HG03460 (cell line): ENCODE measurements around the gene KRTAP4-9.
"Not testable (repeated sequence)": the region's sequence is repeated elsewhere in the genome, so short reads cannot be mapped to it uniquely, and the experiment has no call there.

ENCODE experiments used
- ATAC-seq: cut with Tn5 transposase; IDR thresholded peaks from one replicate; pipeline ENCODE4 v1.9.1; 2021; ENCODE audit not compliant: unreplicated experiment

Gene KRTAP4-9

DNA sequence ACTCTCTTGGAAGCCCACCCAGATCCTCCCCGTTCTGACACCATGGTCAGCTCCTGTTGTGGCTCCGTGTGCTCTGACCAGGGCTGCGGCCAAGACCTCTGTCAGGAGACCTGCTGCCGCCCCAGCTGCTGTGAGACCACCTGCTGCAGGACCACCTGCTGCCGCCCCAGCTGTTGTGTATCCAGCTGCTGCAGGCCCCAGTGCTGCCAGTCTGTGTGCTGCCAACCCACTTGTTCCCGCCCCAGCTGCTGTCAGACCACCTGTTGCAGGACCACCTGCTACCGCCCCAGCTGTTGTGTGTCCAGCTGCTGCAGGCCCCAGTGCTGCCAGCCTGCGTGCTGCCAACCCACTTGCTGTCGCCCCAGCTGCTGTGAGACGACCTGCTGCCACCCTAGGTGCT lies at the start of gene KRTAP4-9:
Gene KRTAP4-9, plus strand, starts transcription at position 43 of the 400 bp plus-strand sequence. Its CDS starts 0 bp downstream, at position 43.
- ATAC-seq = not testable (repeated sequence)

DNA sequence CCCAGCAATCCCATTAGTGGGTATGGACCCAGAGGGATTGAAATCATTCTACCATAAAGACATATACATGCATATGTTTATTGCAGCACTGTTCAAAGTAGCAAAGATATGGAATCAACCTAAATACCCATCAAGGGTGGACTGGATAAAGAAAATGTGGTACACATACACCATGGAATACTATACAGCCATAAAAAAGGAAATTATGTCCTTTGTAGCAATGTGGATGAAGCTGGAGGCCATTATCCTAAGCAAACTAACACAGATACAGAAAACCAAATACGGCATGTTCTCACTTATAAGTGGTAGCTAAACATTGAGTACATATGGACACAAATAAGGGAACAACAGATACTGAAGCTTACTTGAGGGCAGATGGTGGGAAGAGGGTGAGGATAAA lies 47.6 kb upstream of the KRTAP4-9 start:
- ATAC-seq = no peak

DNA sequence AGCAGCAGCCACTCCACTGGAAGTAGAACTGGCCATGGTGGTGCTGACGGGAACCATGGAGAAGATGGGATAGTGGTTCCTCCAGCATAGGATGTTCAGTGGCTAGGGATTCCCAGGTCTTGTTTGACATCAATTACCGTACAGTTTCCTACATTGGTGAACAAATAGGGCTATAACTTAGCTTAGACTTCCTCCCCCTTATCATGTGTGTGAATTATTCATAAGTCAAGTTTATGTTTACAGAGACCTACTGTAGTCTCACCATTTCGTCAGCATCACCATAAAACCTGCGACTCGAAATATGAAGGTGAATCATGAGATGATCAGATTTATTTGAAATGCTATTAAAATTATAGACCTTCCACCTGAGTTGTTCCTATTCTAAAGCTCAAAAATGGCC lies 46.4 kb upstream of the KRTAP4-9 start:
- ATAC-seq = no peak

DNA sequence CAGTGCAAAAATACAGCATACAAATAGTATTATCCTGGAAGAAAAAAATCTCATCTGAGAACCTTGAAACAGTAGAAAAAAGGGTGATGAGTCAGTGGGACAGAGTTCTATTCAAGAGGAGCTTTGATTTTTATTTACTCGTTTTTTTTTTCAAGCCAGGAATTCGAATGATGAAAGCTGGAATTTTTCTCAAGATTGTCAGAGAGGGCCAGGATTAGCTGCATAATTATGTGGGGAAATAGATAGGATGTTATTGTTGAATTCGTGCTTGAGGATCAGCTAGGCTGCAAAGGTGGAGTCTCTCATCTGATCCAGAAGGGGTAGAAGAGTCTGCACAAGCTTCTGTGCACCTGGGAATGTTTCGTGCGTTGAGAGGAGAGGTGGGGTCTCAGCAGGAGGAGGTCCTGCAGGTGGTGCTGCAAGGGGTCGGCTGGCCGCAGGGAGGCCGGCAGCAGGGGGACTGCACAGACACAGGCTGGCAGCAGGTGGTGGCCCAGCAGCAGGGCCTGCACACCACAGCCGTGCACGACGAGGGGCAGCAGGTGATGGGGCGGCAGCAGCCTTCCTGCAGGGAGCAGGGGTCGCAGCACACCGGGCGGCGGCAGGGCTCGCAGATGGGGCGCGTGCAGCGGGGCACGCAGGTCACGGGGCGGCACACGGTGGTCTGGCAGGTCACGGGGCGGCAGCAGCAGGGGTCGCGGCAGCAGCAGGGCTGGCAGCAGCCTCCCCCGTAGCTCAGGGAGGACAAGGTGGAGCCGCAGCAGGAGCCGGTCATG lies 45.7 kb upstream of the KRTAP4-9 start:
- not testable (repeated sequence) for ATAC-seq

DNA sequence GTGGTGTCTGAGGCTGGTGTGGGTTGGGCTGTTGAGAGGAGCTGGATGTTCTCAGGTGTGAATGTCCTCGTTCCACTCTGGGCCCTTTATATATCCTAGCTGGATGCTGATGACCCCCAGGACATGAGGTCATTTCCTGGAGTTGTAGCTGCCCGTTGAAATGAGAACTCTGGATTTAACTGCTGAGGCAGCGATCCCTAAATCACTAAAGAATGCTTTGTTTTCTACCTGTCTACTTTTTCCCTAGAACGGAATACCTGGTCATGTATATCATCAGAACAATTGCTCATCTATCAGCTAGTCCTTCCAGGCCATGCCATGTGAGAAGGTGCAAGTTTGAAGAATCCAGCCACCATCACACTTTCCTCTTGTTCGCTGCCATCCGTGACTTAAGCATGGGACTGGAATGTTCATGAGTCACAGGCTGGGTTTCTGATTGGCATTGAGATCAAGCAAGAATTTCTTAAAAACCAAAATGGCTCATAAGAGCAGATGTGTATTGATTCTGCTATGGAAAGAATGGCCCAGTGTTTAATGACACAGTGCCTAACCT lies 45.1 kb upstream of the KRTAP4-9 start, which contains the start of gene KRTAP2-3:
Gene KRTAP2-3, minus strand, starts transcription at position 63 of the 553 bp plus-strand sequence. CDS start 64 bp downstream, outside the sequence.
- ATAC-seq = no peak

DNA sequence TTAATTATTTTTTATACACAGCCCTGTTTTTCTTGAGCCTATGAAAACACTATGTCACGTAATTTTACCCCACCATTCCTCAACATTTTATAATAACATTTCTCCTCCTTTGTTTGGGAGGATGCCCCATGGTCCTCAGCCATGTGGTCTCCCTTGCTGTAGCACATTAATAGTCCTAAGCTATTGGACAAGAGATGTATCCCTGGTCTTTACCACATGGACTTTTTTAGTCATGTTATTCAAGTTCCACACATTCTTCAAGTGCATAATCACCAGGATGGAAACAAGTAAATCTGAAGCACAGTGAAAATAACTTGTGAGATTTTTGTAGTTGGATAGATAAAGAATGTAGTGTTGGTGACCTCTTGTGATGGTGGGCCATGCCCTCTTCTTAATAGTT lies 43.2 kb upstream of the KRTAP4-9 start:
- no peak for ATAC-seq

DNA sequence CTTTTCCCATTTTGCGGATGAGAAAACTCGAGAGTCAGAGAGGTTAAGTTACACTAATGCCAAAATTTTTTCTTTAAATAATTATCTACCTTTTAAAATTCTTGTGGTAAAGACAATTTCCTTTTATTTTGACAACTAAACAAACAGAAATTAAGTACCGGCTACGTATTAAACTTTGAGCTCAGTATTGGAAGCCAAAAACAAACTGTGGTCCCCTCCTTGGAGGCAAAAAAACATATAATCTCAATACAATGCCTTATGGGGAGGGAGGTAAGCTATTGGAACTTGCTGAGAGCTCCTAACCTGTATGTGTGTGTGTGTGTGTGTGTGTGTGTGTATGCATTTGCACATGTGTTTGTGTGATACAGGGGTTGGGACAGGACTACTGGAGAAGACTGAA lies 41.7 kb upstream of the KRTAP4-9 start:
- ATAC-seq = no peak

DNA sequence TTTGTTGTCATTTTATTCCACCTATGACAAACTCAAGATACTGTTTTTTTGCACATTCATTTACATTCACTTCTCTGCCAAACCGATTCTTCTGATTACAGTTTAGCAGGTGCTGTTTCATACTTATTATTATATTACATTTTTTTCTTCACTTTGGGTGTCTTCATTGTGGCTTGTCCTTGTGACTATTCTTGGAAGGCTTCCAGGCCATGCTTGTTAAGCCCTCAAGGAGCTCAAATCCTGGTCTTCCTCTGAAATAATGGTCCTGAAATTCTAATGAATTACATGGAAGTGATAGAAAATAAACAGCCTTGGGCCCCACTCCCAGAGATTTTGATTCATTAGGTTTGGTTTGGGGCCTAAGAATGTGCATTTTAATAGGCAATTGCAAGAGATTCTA lies 40.9 kb upstream of the KRTAP4-9 start:
- ATAC-seq = no peak

DNA sequence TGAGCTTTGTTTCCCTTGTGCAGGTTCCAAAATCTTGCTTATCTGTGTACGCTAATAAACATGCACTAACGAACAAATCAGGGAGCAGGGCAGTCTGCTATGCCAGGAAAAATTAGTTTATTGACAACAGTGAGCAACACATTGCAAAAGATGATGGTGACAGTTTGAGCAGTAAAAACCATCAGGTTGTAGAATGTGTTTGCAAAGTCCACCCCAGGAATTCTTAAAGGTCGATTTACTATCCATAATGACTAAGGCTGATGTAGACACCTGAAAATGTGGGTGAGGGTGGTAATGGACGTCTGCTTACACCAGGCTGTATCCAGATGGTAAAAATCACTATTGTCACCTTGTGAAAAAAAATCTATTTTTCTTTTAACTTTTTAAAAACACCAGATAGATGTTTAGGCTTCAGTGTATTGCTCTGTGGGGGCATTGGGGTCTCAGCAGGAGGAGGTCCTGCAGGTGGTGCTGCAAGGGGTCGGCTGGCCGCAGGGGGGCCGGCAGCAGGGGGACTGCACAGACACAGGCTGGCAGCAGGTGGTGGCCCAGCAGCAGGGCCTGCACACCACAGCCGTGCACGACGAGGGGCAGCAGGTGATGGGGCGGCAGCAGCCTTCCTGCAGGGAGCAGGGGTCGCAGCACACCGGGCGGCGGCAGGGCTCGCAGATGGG lies 40.0 kb upstream of the KRTAP4-9 start:
- not testable (repeated sequence) for ATAC-seq

DNA sequence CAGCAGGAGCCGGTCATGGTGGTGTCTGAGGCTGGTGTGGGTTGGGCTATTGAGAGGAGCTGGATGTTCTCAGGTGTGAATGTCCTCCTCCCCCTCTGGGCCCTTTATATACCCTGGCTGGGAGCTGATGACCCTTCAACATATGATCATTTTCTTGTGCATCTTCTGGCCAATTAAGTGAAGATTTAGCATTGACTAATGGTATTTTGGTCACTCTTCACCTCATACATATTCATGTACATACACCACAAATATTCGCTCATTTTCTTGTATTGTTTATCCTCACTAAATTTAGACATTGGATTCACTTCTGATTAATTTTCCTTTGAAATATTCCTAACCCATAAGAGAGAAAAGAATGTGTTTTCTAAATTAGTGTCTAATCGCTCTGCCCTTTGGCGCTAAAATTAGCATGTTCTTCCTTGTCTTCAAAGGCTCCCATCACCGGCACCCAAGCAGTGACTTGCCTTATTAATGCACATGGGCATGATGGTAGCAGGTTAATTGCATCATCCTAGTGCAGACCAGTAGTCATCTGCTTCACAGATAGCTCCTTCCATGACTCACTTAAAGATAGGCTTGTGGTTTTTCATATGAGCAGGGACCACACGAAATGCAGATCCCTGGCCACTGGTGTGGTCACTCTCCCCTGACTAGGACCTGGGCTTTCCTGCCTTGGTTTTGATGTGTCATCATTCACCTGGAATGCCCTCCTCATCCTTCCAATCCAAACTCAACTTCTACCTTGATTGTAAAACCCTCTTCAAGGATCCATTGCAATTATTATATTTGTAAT lies 39.2 kb upstream of the KRTAP4-9 start, which contains the start of gene KRTAP2-4:
Gene KRTAP2-4, minus strand, starts transcription at position 51 of the 796 bp plus-strand sequence. Its CDS starts 34 bp downstream, at position 17.
- ATAC-seq = no peak

DNA sequence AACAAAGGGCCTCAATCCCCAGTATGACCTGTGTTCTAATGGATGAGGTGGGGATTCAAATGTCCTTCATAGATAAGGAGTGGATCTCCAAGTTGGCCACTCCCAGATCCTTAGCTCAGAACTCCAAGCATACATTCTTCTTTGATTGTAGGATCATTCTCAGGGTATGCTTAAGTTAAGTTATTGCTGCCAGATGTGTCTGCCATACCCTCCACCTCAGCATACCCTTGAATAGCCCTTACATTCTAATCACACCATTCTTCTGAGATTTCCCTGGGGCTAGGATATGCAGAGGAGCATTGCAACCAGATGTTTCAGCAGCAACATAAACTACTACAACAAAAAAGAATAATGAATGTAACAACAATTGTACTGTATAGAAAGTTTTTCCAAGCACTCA lies 37.9 kb upstream of the KRTAP4-9 start:
- ATAC-seq = no peak

DNA sequence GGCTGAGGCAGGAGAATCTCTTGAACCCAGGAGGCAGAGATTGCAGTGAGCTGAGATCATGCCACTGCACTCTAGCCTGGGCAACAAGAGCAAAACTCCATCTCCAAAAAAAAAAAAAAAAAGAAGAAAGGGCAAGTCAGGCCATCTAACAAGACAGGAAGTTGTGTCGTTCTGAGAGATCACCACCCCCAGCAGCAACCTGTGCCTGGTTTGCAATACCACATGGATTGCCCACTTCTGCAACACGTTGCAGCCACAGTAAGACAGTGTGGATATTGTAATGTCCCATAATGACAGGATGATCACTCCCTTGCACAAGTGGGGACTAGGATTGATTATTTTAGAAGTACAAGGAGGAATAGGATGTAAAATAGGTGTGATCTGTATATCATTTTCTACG lies 36.2 kb upstream of the KRTAP4-9 start:
- ATAC-seq = no peak

DNA sequence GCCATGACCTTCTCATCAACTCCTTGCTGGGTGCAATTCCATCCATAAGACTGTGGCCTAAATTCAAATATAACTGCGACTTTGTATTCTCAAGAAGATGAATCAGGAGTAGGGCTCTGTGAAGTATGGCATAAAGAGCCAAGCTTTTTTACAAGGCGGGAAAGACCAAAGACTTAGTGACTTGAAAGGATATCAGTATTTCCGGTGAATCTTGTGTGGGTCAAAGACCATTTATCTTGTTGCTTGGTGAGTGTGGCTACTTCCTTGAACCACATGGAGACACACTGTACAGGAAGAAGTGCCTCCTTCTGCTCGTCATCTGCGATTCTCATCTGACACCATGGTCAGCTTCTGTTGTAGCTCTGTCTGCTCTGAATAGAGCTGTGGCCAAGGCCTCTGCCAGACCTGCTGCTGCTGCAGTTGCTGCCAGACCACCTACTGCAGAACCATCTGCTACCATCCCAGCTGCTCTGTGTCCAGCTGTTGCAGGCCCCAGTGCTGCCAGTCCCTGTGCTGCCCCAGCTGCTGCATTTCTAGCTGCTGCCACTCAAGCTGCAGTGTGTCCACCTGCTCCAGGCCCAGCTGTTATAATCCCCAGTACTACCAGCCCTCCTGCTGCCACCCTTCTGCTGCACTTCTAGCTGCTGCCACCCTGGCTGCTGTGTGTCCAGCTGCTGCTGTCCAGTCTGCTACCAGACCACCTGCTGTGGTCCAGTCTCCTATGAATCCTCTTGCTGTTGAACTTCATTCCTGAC lies 33.4 kb upstream of the KRTAP4-9 start:
- no peak for ATAC-seq

DNA sequence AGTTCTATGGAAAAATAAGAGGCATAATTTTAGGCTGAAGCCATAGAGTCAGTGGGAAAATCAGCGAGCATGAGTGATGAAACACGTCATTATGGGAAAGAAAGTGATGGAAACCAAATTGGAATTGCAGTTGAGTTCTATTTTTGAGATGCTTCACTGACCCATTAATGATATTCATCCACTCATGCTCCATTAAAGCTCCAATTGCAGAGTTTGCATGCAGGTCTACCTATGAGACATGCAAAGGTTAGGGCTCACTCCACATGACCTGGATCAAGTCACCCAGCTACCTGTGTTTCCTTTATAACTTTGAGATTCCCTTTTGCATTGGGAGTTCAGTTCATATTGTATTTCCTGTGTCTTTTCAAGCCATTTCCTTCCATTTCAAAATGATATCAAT lies 31.5 kb upstream of the KRTAP4-9 start:
- no peak for ATAC-seq

DNA sequence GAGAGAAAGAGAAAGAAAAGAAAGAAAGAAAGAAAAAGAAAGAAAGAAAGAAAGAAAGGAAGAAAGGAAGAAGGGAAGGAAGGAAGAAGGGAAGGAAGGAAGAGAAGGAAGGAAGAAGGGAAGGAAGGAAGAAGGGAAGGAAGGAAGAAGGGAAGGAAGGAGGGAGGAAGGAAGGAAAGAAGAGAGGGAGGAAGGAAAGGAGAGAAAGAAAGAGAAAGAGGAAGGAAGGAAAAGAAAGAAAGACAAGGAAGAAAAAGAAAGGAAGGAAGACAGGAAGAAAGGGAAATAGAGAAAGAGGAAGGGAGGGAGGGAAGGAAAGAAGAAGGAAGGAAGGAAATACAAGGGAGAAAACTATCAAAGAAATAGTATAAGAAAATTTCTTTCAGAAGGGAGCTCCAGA lies 28.4 kb upstream of the KRTAP4-9 start:
- no peak for ATAC-seq

DNA sequence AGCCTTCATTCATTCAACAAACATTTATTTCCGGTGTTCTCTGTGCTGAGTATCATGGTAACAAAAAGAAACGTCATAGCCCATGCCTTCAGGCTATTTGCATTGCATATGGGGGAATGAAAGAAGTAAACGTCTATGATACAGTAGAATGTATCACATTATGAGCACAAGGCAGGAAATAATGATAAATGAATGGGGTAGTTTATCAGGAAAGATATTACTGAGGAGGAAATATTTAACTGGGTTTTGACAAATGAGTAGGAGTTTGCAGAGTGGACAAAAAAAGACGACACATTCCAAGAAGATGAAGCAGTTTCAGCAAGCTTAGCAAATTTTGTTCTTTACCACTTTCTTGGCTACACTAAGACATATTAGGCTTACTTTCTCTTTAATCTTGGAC lies 22.6 kb upstream of the KRTAP4-9 start:
- no peak for ATAC-seq

DNA sequence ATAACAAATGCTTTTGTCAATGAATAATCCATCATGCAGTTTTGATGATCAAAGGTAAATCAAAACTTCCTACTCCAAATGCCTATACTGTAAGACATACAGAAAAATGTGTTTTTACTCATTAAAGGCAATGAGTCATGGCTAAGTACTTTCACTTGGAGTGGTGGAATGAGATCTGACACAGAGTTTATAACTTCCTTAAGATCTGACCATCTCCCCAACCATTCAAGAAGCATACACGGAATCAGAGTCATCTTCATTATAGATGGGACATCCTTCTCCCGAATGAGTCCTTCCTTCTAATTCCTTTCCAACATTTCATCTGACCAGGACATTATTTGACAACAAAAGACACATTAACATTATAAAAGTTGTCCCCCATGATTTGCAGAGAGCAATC lies 21.8 kb upstream of the KRTAP4-9 start:
- not testable (repeated sequence) for ATAC-seq

DNA sequence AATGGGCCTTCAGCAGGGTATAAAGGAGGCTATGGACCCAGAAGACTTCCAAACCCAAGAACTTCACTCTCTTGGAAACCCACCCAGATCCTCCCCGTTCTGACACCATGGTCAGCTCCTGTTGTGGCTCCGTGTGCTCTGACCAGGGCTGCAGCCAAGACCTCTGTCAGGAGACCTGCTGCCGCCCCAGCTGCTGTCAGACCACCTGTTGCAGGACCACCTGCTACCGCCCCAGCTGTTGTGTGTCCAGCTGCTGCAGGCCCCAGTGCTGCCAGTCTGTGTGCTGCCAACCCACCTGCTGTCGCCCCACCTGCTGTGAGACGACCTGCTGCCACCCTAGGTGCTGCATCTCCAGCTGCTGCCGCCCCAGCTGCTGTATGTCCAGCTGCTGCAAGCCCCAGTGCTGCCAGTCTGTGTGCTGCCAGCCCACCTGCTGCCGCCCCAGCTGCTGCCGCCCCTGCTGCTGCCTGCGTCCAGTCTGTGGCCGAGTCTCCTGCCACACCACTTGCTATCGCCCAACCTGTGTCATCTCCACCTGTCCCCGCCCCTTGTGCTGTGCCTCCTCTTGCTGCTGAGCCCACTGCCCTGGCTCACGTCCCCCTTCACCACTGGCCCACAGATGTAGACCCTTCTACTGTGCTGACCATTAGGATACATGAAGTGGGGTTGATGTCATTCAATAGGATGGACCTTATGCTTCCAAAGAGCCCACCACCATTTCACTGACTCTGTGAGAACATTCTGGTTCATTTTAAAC lies 20.9 kb upstream of the KRTAP4-9 start, which contains the start of gene KRTAP4-7:
Gene KRTAP4-7, plus strand, starts transcription at position 51 of the 757 bp plus-strand sequence. Its CDS starts 57 bp downstream, at position 108.
- not testable (repeated sequence) for ATAC-seq

DNA sequence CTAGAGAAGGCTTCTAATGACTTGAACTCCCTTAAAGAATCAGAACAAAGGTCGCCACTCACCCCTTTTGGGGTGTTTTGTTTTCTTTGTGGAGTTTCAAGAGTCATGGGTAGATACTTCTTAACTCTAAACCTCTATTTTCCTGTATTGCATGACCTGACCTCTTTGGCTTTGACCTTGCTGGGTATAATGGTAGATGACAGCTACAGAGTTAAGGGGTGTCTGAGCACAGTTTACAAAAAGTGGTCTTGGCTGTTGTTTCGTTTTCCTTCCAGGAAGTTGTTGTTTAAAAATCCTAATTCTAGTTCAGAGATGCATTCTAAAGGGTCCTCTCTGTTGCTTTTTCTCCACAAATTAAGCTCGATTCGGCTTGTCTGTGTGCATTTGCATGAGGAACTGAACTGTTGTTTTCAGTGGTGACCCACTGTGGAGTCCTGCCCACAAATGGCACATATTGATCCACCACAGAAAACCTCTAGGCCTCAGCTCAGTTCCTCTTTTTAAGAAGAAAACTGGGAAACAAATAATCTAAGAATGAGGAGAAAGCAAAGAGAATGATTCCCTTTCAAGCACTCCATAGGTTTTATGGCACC lies 16.3 kb upstream of the KRTAP4-9 start:
- ATAC-seq = not testable (repeated sequence)
